Measurements from ENCODE around the gene ERC1. TPM values are rescaled to one million over a fixed set of nuclear protein-coding genes. Genes with fewer than 3 reads are reported as not detected.
"Not testable (repeated sequence)": the region's sequence is repeated elsewhere in the genome, so short reads cannot be mapped to it uniquely, and the experiment has no call there.

ERC1 gene
- total RNA-seq, 1 donor from 2014 or later: 42.6 TPM

- no peak overlapping the region for H3K4me3 Mint-ChIP-seq (ENCODE audit: low read depth)
- no peaks in the 10 kb centered on the region for H3K9me3 Mint-ChIP-seq
- H3K36me3 Mint-ChIP-seq (ENCODE audit: low read depth): peaks cover 5% of the 10 kb centered on the region
- no peak overlapping the region for H3K27ac Mint-ChIP-seq
- peaks cover 30% of the 10 kb centered on the region for H3K4me1 Mint-ChIP-seq (ENCODE audit: low read depth)
- DNase-seq (ENCODE audit: low spot score): no peak
- peaks cover 1% of the 10 kb centered on the region for H3K27me3 Mint-ChIP-seq (ENCODE audit: low read depth)
- intact Hi-C loops (cut with micrococcal nuclease): loop anchor here (10.0 kb wide), 1 partner anchor 345 kb away; no protein-coding TSS in a partner anchor
These were observed 139.1 kb downstream of the ERC1 start for GRCh38 chr12:1130164-1130563.

- Mint-ChIP-seq H3K27ac (no peak overlapping the region), H3K4me1 (ENCODE audit: low read depth) (peaks cover 30% of the 10 kb centered on the region), H3K36me3 (ENCODE audit: low read depth) (peaks cover 5% of the 10 kb centered on the region), H3K27me3 (ENCODE audit: low read depth) (peaks cover 1% of the 10 kb centered on the region), H3K4me3 (ENCODE audit: low read depth) (no peak overlapping the region), H3K9me3 (no peaks in the 10 kb centered on the region)
- no peak for DNase-seq (ENCODE audit: low spot score)
- intact Hi-C loops (cut with micrococcal nuclease): loop anchor here (10.0 kb wide), 1 partner anchor 344 kb away; no protein-coding TSS in a partner anchor
These were observed 139.5 kb downstream of the ERC1 start for GRCh38 chr12:1130571-1130970.

- no peaks in the 10 kb centered on the region for H3K27me3 Mint-ChIP-seq (ENCODE audit: low read depth)
- no peak overlapping the region for H3K27ac Mint-ChIP-seq
- H3K9me3 Mint-ChIP-seq: no peaks in the 10 kb centered on the region
- no peak overlapping the region for H3K4me3 Mint-ChIP-seq (ENCODE audit: low read depth)
- H3K36me3 Mint-ChIP-seq (ENCODE audit: low read depth): no peaks in the 10 kb centered on the region
- intact Hi-C loops (cut with micrococcal nuclease): loop anchor here (10.0 kb wide), 1 partner anchor 343 kb away; no protein-coding TSS in a partner anchor
- DNase-seq (ENCODE audit: low spot score): no peak
- peaks cover 22% of the 10 kb centered on the region for H3K4me1 Mint-ChIP-seq (ENCODE audit: low read depth)
These were observed 140.8 kb downstream of the ERC1 start for GRCh38 chr12:1131811-1132224.

- Mint-ChIP-seq H3K9me3 (no peaks in the 10 kb centered on the region), H3K4me3 (ENCODE audit: low read depth) (no peak overlapping the region), H3K27me3 (ENCODE audit: low read depth) (no peaks in the 10 kb centered on the region), H3K27ac (no peak overlapping the region), H3K4me1 (ENCODE audit: low read depth) (peaks cover 22% of the 10 kb centered on the region), H3K36me3 (ENCODE audit: low read depth) (no peaks in the 10 kb centered on the region)
- intact Hi-C loops (cut with micrococcal nuclease): loop anchor here (10.0 kb wide), 1 partner anchor 342 kb away; no protein-coding TSS in a partner anchor
- no peak for DNase-seq (ENCODE audit: low spot score)
These were observed 141.3 kb downstream of the ERC1 start for GRCh38 chr12:1132311-1132710.

- Mint-ChIP-seq H3K4me1 (ENCODE audit: low read depth) (no peaks in the 10 kb centered on the region), H3K27ac (no peak overlapping the region), H3K27me3 (ENCODE audit: low read depth) (no peaks in the 10 kb centered on the region), H3K9me3 (no peaks in the 10 kb centered on the region), H3K4me3 (ENCODE audit: low read depth) (no peak overlapping the region), H3K36me3 (ENCODE audit: low read depth) (peaks cover 2% of the 10 kb centered on the region)
- DNase-seq (ENCODE audit: low spot score): no peak
- intact Hi-C loops (cut with micrococcal nuclease): loop anchor here (10.0 kb wide), 1 partner anchor 336 kb away; no protein-coding TSS in a partner anchor
These were observed 147.7 kb downstream of the ERC1 start for GRCh38 chr12:1138691-1139090.

GRCh38 chr12:1146758-1147157 is 155.7 kb downstream of the ERC1 start:
- H3K4me3 Mint-ChIP-seq (ENCODE audit: low read depth); H3K27ac Mint-ChIP-seq; DNase-seq (ENCODE audit: low spot score); H3K27me3 Mint-ChIP-seq (ENCODE audit: low read depth); H3K9me3 Mint-ChIP-seq; H3K4me1 Mint-ChIP-seq (ENCODE audit: low read depth); intact Hi-C loops (cut with micrococcal nuclease): not testable (repeated sequence)
- peaks cover 18% of the 10 kb centered on the region for H3K36me3 Mint-ChIP-seq (ENCODE audit: low read depth)

- no peak overlapping the region for H3K27ac Mint-ChIP-seq
- intact Hi-C loops (cut with micrococcal nuclease): no loop called here
- no peaks in the 10 kb centered on the region for H3K27me3 Mint-ChIP-seq (ENCODE audit: low read depth)
- H3K4me1 Mint-ChIP-seq (ENCODE audit: low read depth): no peaks in the 10 kb centered on the region
- no peak for DNase-seq (ENCODE audit: low spot score)
- H3K4me3 Mint-ChIP-seq (ENCODE audit: low read depth): no peak overlapping the region
- no peaks in the 10 kb centered on the region for H3K9me3 Mint-ChIP-seq
- H3K36me3 Mint-ChIP-seq (ENCODE audit: low read depth): peaks cover 18% of the 10 kb centered on the region
These were observed 156.8 kb downstream of the ERC1 start for GRCh38 chr12:1147821-1148220.

GRCh38 chr12:1157046-1157445 is 166.0 kb downstream of the ERC1 start:
- H3K9me3 Mint-ChIP-seq: no peaks in the 10 kb centered on the region
- H3K27me3 Mint-ChIP-seq (ENCODE audit: low read depth): no peaks in the 10 kb centered on the region
- no peaks in the 10 kb centered on the region for H3K4me1 Mint-ChIP-seq (ENCODE audit: low read depth)
- intact Hi-C loops (cut with micrococcal nuclease): no loop called here
- H3K36me3 Mint-ChIP-seq (ENCODE audit: low read depth): peaks cover 5% of the 10 kb centered on the region
- no peak for DNase-seq (ENCODE audit: low spot score)
- H3K4me3 Mint-ChIP-seq (ENCODE audit: low read depth): no peak overlapping the region
- H3K27ac Mint-ChIP-seq: no peak overlapping the region

- H3K4me1 Mint-ChIP-seq (ENCODE audit: low read depth): no peaks in the 10 kb centered on the region
These were observed 170.2 kb downstream of the ERC1 start for GRCh38 chr12:1161197-1161596.

GRCh38 chr12:1162081-1162760 is 171.2 kb downstream of the ERC1 start:
- intact Hi-C loops (cut with micrococcal nuclease): no loop called here
- Mint-ChIP-seq H3K27me3 (ENCODE audit: low read depth) (no peaks in the 10 kb centered on the region), H3K36me3 (ENCODE audit: low read depth) (peaks cover 11% of the 10 kb centered on the region), H3K4me3 (ENCODE audit: low read depth) (no peak overlapping the region), H3K27ac (no peak overlapping the region), H3K4me1 (ENCODE audit: low read depth) (no peaks in the 10 kb centered on the region), H3K9me3 (no peaks in the 10 kb centered on the region)
- DNase-seq (ENCODE audit: low spot score): no peak

More at GRCh38 chr12:1161197-1161596, 170.2 kb downstream of the ERC1 start:
- Mint-ChIP-seq H3K27ac (no peak overlapping the region), H3K9me3 (no peaks in the 10 kb centered on the region), H3K4me3 (ENCODE audit: low read depth) (no peak overlapping the region), H3K27me3 (ENCODE audit: low read depth) (no peaks in the 10 kb centered on the region), H3K36me3 (ENCODE audit: low read depth) (peaks cover 11% of the 10 kb centered on the region)
- intact Hi-C loops (cut with micrococcal nuclease): no loop called here
- no peak for DNase-seq (ENCODE audit: low spot score)

GRCh38 chr12:1167784-1168183 is 176.8 kb downstream of the ERC1 start:
- no peaks in the 10 kb centered on the region for H3K9me3 Mint-ChIP-seq
- no peaks in the 10 kb centered on the region for H3K4me1 Mint-ChIP-seq (ENCODE audit: low read depth)
- H3K4me3 Mint-ChIP-seq (ENCODE audit: low read depth): no peak overlapping the region
- no peak for DNase-seq (ENCODE audit: low spot score)
- intact Hi-C loops (cut with micrococcal nuclease): no loop called here
- H3K36me3 Mint-ChIP-seq (ENCODE audit: low read depth): peaks cover 6% of the 10 kb centered on the region
- H3K27ac Mint-ChIP-seq: no peak overlapping the region
- H3K27me3 Mint-ChIP-seq (ENCODE audit: low read depth): no peaks in the 10 kb centered on the region

GRCh38 chr12:1170411-1170810 is 179.4 kb downstream of the ERC1 start:
- Mint-ChIP-seq H3K9me3 (no peaks in the 10 kb centered on the region), H3K27ac (no peak overlapping the region), H3K4me1 (ENCODE audit: low read depth) (no peaks in the 10 kb centered on the region), H3K27me3 (ENCODE audit: low read depth) (no peaks in the 10 kb centered on the region), H3K4me3 (ENCODE audit: low read depth) (no peak overlapping the region), H3K36me3 (ENCODE audit: low read depth) (peaks cover 2% of the 10 kb centered on the region)
- no peak for DNase-seq (ENCODE audit: low spot score)
- intact Hi-C loops (cut with micrococcal nuclease): no loop called here

GRCh38 chr12:1171657-1172408 is 180.8 kb downstream of the ERC1 start:
- Mint-ChIP-seq H3K36me3 (ENCODE audit: low read depth) (peaks cover 5% of the 10 kb centered on the region), H3K9me3 (no peaks in the 10 kb centered on the region), H3K27me3 (ENCODE audit: low read depth) (no peaks in the 10 kb centered on the region), H3K4me3 (ENCODE audit: low read depth) (no peak overlapping the region), H3K4me1 (ENCODE audit: low read depth) (no peaks in the 10 kb centered on the region), H3K27ac (no peak overlapping the region)
- intact Hi-C loops (cut with micrococcal nuclease): no loop called here
- no peak for DNase-seq (ENCODE audit: low spot score)
